NCI-H748 (cell line): ENCODE data around the gene SEPTIN5.

Experiments used
- DNase-seq: peaks from one replicate; lab custom pipeline; 2025; ENCODE audit not compliant: unreplicated experiment; lab: John Stamatoyannopoulos, UW

Gene SEPTIN5

DNA sequence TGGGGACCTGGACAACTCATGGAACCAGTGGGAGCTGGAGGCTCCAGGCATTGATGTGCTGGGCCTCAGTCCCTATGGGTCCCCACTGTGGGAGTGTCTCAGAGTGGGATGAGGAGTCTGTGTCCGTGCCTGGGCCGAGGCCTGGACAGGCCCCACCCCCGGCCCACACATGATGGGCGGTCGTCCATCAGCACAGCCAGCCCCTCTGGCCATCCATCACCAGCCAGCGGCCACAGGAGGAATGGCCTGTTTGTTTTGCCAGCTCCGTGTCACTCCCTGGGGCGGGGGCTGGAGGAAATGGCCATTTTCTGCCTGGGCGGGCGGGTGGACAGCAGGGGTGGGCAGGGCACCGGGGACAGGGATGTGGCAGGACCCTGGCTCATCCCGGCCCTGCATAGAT lies 33.2 kb downstream of the SEPTIN5 start:
- DNase-seq = no peak

DNA sequence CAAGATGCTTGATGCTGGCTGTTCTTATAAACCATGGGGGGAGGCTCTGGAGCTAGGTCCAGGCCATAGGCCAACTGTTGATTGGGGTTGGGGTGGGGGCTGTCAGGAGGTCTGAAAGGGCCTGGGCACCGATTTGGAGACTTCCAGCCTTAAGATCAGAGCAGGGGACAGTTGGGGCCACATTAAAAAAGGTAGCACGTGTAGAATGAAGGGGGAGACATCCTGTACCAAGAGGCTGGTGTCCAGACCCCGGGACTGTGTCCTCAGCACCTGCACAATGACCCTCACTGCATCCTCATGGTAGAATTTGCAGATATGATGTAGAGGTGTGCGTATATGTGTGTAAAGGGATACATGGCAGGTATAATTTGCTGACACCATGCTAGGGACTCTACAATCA lies 33.8 kb downstream of the SEPTIN5 start:
- no peak for DNase-seq

GRCh38 chr22:19748991-19749664 lies 34.8 kb downstream of the SEPTIN5 start:
- DNase-seq = no peak

DNA sequence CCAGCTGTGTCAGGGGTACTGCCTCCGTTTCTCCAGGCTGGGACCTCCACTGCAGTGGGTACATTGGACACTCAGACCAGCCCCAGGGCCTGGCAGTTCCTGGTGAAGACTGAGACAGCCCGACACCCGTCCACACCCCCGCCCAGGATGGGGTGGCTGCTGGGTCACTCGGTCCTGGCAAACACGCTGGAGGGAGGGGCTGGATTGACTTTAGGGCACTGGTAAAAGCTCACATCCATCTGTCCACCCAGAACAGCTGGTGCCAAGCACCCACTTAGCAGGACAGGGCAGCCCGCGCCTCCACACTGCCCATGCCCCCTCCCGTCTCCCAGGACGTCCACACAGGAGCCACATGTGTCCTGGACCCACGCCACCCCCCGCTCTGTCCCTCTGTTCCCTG lies 35.6 kb downstream of the SEPTIN5 start:
- no peak for DNase-seq

- DNase-seq = no peak
Measured at GRCh38 chr22:19750507-19751490, 36.5 kb downstream of the SEPTIN5 start.

GRCh38 chr22:19751497-19752245 lies 37.4 kb downstream of the SEPTIN5 start:
- no peak for DNase-seq

GRCh38 chr22:19753090-19753842 lies 39.0 kb downstream of the SEPTIN5 start:
- DNase-seq = no peak

DNA sequence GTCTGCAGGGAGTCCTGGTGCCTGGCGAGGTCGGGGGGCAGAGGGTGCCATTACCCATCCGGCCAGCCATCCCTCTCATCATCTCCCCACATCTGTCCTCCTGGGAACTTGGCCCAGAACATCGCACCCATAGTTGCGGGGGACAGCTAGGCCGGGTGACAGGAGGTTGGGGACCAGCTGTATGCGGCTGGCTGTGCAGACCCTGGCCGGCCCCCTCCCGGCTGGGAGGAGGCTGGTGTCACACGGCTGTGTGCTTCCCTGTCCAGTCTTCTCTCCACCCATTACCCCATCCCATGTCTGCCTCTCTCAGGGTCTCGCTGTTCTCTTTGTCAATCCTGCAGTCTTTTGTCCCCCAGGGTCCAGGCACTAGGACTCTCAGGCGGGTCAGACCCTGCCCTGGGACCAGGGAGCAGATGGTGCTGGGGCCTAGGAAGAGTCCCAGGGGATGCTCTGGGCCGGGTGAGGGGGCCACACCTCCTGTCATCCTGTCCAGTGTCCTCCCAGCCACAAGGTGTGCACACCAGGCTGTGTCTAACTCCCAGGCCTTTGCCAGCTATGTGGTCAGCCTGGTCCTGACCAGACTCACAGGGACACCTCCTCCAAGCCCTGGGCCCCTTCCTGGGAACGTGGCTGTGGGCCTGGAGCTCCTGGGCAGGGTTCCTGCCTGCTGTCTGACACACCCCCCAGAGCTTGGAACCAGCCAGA lies 39.8 kb downstream of the SEPTIN5 start:
- no peak for DNase-seq

DNA sequence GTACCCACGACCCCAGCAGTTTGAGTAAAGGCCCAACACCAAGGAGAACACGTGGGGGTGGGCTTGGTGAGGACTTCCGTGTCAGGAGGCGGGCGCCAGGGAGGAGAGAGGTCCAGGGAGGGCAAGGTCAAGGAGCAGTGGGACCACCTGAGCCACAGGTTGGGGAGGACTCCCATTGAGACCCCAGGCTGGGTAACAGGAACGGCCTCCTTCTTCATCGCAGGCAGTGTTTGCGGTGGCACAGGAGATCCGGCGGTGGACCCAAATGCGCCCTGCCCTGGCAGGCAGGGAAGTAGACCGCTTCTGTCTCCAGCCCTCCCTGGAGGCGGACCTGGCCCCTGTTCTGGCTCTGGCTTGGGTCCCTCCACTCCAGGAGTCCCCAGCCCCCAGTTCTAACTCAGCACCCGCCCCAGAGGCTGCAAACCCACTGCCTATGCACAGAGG lies 40.4 kb downstream of the SEPTIN5 start:
- no peak for DNase-seq

DNA sequence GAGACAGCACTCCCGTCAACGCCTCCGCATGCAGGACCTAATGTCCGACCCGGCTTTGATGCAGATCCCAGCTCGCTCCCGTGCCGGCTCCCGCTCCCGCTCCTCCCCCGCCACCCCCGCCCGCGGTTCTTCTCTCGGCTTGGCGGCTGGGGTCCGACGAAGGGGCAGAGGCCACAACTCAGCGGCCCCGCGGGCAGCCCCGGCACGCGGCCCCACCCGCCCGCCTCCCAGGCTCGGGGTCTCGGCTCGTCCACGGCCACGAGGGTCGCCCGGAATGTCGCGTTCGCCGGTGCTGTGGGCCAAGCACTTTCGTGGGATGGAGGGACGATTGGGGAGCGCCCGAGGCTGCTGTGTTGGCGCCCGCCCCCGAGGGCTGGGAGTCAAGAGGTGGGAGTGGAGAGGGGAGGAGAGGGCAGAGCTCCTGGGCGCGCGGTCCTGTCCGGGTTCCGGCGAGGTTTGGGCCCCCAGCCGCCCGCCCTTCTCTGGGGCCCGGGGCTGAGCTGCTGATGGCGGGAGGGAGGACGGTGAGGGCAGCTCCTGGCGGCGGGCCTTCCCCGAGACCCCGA lies 40.9 kb downstream of the SEPTIN5 start:
- no peak for DNase-seq

GRCh38 chr22:19755722-19756287 lies 41.5 kb downstream of the SEPTIN5 start:
- no peak for DNase-seq

- peak; percentile 34 for DNase-seq
Measured at GRCh38 chr22:19756288-19757128, 42.2 kb downstream of the SEPTIN5 start.

GRCh38 chr22:19757140-19757984 lies 43.1 kb downstream of the SEPTIN5 start:
- no peak for DNase-seq

- no peak for DNase-seq
Measured at GRCh38 chr22:19757985-19758895, 43.9 kb downstream of the SEPTIN5 start.

DNA sequence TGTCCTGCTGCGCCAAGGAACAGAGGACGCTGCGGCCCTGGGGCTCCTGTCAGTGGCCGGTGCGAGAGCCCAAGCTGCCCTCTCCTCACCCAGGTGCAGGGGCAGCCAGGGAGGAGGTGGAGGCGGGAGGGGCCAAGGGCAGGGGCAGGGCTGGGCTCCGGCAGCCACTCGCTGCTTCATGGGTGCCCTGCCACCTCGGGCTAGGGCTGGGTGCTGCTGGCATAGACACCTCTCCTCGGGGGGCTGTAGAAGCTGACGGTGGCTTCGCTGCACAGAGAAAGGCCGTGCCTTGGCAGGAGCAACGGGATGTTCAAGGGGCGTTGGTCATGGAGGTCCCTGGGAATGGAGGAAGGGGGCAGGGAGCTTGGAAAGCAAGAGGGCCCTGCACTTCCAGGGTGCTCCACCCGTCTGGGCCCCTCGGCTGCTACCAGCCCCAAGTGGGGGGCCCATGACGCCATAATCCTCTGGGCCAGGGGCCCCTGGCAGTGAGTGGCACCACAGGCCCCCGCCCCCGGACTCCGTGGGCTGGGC lies 44.7 kb downstream of the SEPTIN5 start:
- DNase-seq = no peak

GRCh38 chr22:19759427-19760057 lies 45.2 kb downstream of the SEPTIN5 start:
- DNase-seq = peak; percentile 52
